Esophagus squamous epithelium (tissue), 4 donors: ENCODE data around the gene PARP9.

ENCODE experiments used
- CTCF ChIP-seq, 6 experiments: fragments of 450-650 bp in 4 of 6; fragments of 200-600 bp in 2 of 6; sonication (generic) in 2 of 6; IDR thresholded peaks; one replicate each; pipeline ENCODE4 v1.5.1; 2016 to 2019; ENCODE audit warnings: antibody characterized with exemption in 6 of 6, mild to moderate bottlenecking in 4 of 6, moderate library complexity in 4 of 6
- POLR2A ChIP-seq, 4 donors: fragments of 450-650 bp; IDR thresholded peaks; one replicate each; pipeline ENCODE4 v1.6.1; 2017; ENCODE audit warnings: antibody characterized with exemption in 4 of 4, mild to moderate bottlenecking in 4 of 4, moderate library complexity in 3 of 4

GRCh38 chr3:122581622-122582021, 17.5 kb upstream of the PARP9 start:
- TF ChIP-seq POLR2A (IDR thresholded peaks at IDR 0.05): no peak
- no peak for TF ChIP-seq CTCF (IDR thresholded peaks at IDR 0.05)
